ENCODE results near the gene STKLD1. TPM values are rescaled to one million over a fixed set of nuclear protein-coding genes. Genes with fewer than 3 reads are reported as not detected.

The STKLD1 gene
- total and polyA plus RNA-seq, 9 of the 15 experiments (the other 6 are each of a cell fraction or from before 2014, with no cell fraction given): 0.10 to 0.65 (median 0.33) TPM; not detected in 2

DNA sequence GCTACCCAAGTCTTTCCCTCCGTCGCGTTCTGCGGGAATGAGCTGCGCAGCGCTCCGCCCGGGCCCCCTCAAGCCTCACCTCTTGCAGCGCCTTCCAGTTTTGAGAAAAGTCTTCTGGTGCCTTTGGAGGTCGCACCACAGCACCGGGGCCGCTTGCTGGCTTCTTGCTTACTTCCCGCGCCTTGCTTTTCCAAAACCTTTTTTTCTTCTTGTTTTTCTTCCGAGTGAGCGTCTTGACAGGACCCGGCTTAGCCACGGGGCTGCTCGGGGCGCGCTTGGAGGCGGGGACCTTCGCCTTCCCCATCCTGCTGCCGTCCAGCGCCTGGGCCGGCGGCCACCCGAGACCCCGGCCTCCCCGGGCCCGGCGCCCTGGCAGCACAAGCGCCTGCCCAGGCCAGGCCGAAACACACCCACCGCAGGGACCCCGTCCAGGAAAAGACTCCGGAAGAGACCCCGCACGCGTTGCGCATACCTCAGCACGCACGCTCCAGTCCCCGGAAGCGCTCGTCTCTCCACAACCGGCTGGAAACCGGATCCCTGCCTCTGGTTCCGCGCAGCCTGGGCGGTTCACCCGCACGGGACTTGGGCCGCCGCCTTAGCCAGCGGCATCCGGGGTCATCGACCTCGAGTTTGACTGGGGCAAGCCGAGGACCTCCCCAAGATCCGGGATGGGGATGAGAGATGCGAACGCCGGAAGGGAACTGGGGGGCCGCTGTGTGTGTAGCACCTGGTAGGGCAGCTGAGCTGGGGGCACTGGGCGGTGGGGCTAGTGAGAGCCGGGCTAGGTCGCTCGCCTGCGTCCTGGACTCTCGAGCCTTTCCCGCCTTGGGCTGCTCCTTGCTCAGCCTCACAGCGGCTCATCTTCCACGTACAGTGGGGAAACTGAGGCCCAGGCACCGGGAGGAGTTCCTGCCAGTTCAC, 41.6 kb downstream of the STKLD1 start, which contains the start of gene REXO4 (continued):
- TF ChIP-seq MED1 (CRISPR knock-in tag; IDR thresholded peaks at IDR 0.05; ENCODE audit: borderline replicate concordance) (no peak), PHF20 (IDR thresholded peaks at IDR 0.05; ENCODE audit: partially characterized antibody) (peak; percentile 99), ZNF324 (CRISPR knock-in tag; IDR thresholded peaks at IDR 0.05) (no peak), ZKSCAN8 (CRISPR knock-in tag; IDR thresholded peaks at IDR 0.05) (no peak), ZNF41 (CRISPR knock-in tag; conservative IDR thresholded peaks at IDR 0.05) (0 out of 2 replicates have a peak, but pooled peaks have one; percentile 13), NCOA2 (IDR thresholded peaks at IDR 0.05; ENCODE audit: partially characterized antibody in 2 of 2) (no peak), KLF10 (CRISPR knock-in tag; IDR thresholded peaks at IDR 0.05) (no peak), ZNF24 (IDR thresholded peaks at IDR 0.05) (peak; percentile 53; the same call in 1 of the 2 replicates), RBM14 (IDR thresholded peaks at IDR 0.05; ENCODE audit: borderline replicate concordance, insufficient read depth, low read depth, low read length) (no peak), ZNF436 (CRISPR knock-in tag; IDR thresholded peaks at IDR 0.05) (no peak), ZNF766 (CRISPR knock-in tag; conservative IDR thresholded peaks at IDR 0.05) (no peak), RFX5 (IDR thresholded peaks at IDR 0.05; ENCODE audit: low read depth, low read length) (no peak), ZNF174 (CRISPR knock-in tag; IDR thresholded peaks at IDR 0.05) (no peak), TEAD2 (tag; IDR thresholded peaks at IDR 0.05) (no peak), ZNF263 (CRISPR knock-in tag; IDR thresholded peaks at IDR 0.05; ENCODE audit: borderline replicate concordance) (peak; percentile 42; the same call in 1 of the 2 replicates), TAF9B (IDR thresholded peaks at IDR 0.05; ENCODE audit: partially characterized antibody) (peak; percentile 97), ZNF133 (CRISPR knock-in tag; IDR thresholded peaks at IDR 0.05) (no peak), RHOXF2B (CRISPR knock-in tag; conservative IDR thresholded peaks at IDR 0.05) (no peak), TAL1 (IDR thresholded peaks at IDR 0.05) (peak; percentile 17; the same call in 1 of the 2 replicates), SNRNP70 (optimal IDR thresholded peaks at IDR 0.05; ENCODE audit: low read depth, low read length) (no peak), ZBED1 (IDR thresholded peaks at IDR 0.05) (peak; percentile 60; the same call in 1 of the 2 replicates)
- TF ChIP-seq, protein P1, sequence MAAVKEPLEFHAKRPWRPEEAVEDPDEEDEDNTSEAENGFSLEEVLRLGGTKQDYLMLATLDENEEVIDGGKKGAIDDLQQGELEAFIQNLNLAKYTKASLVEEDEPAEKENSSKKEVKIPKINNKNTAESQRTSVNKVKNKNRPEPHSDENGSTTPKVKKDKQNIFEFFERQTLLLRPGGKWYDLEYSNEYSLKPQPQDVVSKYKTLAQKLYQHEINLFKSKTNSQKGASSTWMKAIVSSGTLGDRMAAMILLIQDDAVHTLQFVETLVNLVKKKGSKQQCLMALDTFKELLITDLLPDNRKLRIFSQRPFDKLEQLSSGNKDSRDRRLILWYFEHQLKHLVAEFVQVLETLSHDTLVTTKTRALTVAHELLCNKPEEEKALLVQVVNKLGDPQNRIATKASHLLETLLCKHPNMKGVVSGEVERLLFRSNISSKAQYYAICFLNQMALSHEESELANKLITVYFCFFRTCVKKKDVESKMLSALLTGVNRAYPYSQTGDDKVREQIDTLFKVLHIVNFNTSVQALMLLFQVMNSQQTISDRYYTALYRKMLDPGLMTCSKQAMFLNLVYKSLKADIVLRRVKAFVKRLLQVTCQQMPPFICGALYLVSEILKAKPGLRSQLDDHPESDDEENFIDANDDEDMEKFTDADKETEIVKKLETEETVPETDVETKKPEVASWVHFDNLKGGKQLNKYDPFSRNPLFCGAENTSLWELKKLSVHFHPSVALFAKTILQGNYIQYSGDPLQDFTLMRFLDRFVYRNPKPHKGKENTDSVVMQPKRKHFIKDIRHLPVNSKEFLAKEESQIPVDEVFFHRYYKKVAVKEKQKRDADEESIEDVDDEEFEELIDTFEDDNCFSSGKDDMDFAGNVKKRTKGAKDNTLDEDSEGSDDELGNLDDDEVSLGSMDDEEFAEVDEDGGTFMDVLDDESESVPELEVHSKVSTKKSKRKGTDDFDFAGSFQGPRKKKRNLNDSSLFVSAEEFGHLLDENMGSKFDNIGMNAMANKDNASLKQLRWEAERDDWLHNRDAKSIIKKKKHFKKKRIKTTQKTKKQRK (IDR thresholded peaks at IDR 0.05; ENCODE audit: borderline replicate concordance, low read depth, low read length): no peak
- TF ChIP-seq, protein P2, sequence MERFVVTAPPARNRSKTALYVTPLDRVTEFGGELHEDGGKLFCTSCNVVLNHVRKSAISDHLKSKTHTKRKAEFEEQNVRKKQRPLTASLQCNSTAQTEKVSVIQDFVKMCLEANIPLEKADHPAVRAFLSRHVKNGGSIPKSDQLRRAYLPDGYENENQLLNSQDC (CRISPR knock-in tag; IDR thresholded peaks at IDR 0.05): no peak
- TF ChIP-seq, protein P3, sequence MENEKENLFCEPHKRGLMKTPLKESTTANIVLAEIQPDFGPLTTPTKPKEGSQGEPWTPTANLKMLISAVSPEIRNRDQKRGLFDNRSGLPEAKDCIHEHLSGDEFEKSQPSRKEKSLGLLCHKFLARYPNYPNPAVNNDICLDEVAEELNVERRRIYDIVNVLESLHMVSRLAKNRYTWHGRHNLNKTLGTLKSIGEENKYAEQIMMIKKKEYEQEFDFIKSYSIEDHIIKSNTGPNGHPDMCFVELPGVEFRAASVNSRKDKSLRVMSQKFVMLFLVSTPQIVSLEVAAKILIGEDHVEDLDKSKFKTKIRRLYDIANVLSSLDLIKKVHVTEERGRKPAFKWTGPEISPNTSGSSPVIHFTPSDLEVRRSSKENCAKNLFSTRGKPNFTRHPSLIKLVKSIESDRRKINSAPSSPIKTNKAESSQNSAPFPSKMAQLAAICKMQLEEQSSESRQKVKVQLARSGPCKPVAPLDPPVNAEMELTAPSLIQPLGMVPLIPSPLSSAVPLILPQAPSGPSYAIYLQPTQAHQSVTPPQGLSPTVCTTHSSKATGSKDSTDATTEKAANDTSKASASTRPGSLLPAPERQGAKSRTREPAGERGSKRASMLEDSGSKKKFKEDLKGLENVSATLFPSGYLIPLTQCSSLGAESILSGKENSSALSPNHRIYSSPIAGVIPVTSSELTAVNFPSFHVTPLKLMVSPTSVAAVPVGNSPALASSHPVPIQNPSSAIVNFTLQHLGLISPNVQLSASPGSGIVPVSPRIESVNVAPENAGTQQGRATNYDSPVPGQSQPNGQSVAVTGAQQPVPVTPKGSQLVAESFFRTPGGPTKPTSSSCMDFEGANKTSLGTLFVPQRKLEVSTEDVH (IDR thresholded peaks at IDR 0.05; ENCODE audit: low read depth, partially characterized antibody): peak; percentile 96

Measured in K562 (cell line).